Inferior parietal cortex (tissue), 1 donor: Measurements from ENCODE around the gene TEX29.

Source experiments
- DNase-seq: peaks from one replicate; pipeline ENCODE4 v3.0.0-alpha.2; 2016; ENCODE audit errors: extremely low spot score

TEX29 gene

GRCh38 chr13:111339366-111340143 is 19.1 kb downstream of the TEX29 start:
- no peak for DNase-seq

DNA sequence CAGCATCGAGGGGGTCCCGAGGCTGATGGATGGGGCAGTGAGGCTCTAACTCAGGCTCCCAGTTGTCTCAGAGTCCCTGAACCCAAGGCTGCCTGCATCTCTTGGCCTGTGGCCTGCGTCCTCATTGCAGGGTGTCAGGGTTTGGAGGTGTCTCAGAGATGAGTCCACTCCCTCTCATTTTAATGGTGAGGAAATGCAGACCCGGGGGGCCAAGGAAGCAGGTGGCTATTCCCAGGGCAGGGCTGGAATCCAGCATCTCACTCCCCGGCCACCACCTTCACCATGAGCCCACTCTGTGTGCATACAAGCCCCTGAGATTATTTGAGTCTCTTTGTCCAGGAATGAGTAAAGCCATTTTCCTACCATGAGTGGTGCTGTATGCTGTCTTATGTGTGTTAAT is 21.4 kb downstream of the TEX29 start:
- DNase-seq = no peak

GRCh38 chr13:111342721-111343120 is 22.3 kb downstream of the TEX29 start:
- DNase-seq = no peak

- DNase-seq = no peak
Measured at GRCh38 chr13:111343186-111343805, 22.9 kb downstream of the TEX29 start.

DNA sequence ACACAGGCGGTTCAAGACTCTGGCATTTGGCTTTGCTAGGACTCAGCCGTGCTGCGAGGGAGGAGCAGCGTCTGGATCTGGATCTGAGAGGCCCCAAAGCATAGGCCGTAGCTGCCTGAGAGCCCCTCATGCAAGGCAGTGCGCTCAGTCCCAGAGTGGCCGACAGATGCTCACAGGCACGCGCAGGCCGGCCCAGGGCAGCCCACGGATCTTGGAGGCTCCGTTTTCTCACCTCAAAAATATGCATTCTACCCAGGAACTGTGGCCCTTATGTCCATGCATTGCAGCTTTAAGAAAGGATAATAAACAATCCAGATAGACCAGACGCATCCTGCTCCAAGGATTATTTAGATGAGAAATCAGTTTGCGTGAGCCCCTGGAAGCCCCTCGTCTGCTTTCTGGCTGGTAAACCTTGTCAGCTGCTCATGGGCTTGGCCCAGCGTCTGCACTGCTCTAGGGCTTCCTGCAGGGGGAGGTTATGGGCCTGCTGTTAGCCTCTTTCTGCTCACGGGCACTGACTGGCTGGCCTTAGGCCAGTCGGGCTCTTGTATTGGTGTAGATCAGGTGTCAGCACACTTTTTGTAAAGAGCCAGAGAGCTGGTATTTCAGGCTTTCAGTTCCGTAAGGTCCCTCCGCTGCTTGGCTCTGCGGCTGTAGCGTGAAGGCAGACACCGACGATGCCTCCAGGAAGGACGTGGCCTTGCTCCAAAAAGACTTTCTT is 24.2 kb downstream of the TEX29 start:
- DNase-seq = no peak

DNA sequence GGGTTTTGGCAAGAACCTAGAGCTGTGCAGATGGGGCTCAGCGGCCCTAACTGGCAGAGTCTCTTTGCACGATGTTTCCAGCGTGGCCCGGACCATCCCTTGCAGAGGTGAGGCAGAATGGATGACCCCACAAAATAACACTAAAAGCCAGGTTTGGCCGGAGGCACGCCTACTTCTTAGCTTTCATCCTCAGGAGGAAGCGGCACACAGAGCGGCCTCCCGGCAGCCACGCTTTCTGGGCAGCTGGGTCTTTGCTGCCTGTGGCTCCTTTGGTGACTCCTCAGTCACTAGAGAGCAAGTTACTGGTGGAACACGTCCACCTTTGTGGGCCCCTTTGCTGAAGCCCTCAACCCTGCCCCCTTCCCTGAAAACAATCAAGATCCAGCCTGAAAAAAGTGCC is 25.2 kb downstream of the TEX29 start:
- no peak for DNase-seq

GRCh38 chr13:111346101-111346680 is 25.7 kb downstream of the TEX29 start:
- no peak for DNase-seq

- no peak for DNase-seq
Measured at GRCh38 chr13:111347438-111347837, 27.0 kb downstream of the TEX29 start.

- no peak for DNase-seq
Measured at GRCh38 chr13:111353508-111353907, 33.1 kb downstream of the TEX29 start.

DNA sequence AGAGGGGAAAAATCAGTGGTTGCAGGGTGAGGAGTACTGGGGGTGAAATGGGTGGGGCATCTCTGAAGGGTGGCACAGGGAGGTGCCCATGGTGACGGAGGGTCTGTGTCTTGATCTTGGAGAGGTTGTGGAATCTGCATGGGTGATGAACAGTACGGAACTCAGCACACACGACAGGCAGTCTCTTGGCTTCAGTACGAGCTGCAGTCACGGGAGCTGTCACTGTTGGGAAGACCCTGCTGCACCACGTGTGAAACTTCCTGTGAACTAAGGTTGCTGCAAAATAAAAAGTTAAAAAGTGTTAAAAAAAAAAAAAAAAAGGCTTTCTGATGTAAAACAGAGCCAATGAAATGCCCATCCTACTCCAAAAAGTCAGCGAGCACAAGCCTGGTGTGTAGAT is 34.3 kb downstream of the TEX29 start:
- no peak for DNase-seq

DNA sequence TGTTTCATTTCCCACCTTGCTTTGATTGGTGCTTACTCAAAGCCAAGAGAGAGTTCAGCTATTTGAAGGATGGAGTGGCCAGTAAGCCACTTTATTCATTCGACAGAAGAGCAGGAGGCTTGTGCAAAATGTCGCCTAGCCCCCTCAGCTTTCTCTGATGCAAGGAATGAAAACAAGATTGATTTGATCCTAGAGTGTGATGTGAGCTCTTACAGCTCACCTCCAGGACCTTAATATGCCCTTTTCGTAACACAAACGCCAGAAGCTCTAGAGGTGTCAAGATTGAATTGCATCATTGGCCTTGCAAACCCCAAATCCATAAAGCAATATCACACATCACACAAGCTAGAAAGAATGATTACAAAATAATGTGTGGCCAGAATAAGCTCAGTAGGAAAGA is 36.4 kb downstream of the TEX29 start:
- no peak for DNase-seq

DNA sequence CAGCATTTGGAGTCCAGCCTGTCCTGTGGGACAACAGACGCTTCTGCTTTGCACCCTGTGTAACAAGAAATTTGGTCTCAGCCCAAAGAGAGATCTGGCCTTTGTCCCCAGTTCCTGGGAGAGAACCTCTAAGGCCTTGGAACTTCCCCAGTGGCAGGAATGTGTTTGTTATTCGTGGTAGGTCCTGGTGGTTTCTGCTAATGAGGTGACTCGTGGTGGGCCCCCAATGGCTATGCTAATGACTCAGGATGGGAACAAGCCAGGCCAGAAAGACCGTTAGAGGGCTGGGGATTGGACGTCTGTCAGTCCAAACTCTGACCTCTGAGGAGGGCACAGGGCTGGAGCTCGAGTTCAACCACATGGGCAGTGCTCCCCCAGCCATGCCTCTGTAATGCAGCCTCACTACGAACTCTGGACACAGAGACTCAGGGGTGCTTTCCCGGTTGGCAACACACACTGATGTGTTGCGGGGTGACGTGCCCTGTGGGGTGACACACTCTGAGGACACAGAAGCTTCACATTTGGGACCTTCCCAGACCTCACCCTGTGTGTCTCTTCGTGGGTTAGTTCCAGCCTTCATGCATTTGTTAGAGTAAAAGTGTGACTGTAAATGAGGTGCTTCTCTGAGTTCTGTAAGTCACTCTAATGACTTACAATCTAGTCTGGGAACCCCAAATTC is 38.9 kb downstream of the TEX29 start:
- DNase-seq = no peak

GRCh38 chr13:111359930-111360329 is 39.5 kb downstream of the TEX29 start:
- no peak for DNase-seq

GRCh38 chr13:111360452-111360851 is 40.0 kb downstream of the TEX29 start:
- no peak for DNase-seq

DNA sequence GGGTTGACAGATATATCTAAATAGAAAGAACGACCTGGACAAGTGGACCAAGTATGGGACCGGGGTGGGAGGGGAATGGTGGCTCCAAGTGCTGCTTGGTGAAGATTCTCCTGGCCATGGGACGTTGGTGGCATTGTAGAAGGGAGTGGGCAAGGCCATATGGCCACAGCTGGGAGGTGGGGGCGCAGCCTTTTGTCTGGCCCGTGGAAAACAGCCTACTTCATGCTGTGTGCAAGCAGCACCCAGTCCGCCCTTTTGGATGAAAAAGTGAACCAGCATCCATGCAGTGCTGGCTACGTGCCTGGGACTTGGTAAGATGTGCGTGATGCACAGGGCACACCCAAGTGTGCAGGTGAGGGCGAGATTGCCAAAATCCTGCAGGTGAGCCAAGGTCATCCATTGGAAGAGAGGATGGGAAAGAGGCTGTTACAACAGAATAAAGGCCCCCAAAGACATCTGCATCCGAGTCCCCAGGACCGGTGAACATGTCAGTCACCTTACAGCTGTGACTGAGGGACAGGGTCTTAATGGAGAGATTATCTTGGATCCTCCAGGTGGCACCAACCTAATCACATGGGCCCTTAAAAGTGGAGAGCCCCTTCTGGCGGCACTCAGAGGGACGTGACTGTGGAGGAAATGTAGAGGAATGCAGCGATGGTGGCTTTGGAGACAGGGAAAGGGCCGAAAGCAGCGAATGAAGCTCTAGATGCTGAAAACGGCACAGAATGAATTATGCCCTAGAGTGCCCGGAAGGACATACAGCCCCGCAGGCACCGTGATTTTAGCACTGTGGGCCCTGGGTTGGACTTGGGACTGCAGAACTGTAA is 40.8 kb downstream of the TEX29 start:
- no peak for DNase-seq

GRCh38 chr13:111361873-111362648 is 41.6 kb downstream of the TEX29 start:
- no peak for DNase-seq

DNA sequence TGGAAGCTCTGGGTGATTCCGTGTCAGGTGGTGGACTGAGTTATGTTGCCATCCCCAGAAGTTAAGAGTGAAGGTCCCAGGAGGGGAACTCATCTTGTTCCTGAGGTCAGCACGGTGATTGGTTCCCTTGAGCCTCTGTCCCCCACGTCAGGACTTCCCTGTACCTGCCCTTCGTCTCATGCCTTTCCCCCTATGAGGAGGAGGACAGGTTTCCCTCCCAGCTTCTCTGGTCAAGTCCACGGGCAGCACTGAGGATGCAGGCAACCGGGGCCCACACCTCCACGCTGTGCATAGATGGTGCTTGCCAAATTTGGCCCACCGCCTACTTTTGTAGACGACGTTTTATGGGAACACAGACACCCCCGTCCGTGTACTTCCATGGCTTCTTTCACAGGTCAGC is 42.7 kb downstream of the TEX29 start:
- no peak for DNase-seq

DNA sequence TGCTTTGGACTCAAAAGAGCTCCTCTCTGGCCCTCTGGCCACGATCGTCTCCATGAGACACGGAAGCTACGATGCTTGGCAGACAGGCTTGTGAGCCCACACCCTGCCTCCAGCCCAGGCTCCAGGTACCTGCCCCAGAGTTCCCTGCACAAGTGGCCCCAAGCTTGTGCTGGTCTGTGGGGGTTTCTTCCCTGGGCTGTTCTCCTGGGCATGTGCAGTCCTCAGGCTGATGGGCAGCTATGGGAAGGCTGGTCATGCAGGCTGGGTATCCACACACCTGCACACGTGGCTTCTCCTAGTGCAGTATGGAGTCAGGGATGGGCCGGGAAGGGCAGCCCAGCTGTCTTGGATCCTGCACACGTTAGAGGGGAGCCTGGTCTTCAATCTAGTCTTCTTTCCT is 43.1 kb downstream of the TEX29 start:
- no peak for DNase-seq

GRCh38 chr13:111365149-111366005 is 44.9 kb downstream of the TEX29 start:
- DNase-seq = no peak
